Common myeloid progenitor, CD34-positive (primary cell): ENCODE measurements around the gene BMP6.
"Not testable (repeated sequence)": the region's sequence is repeated elsewhere in the genome, so short reads cannot be mapped to it uniquely, and the experiment has no call there.

Experiments used
- CTCF ChIA-PET: fragments of 350-600 bp; sonication (Branson Sonifier 250); formaldehyde crosslinking; loops from one replicate; lab custom pipeline; 2021; ENCODE audit warnings: antibody characterized with exemption; lab: Charles Lee
- POLR2A ChIA-PET: fragments of 350-600 bp; sonication (Branson Sonifier 250); formaldehyde crosslinking; loops from one replicate; lab custom pipeline; 2021; ENCODE audit warnings: antibody characterized with exemption; lab: Charles Lee
- DNase-seq, 3 donors: peaks; one replicate each; pipeline versions ENCODE4 v3.0.0 to v3.0.0-alpha.2; 2013
- H3K27ac ChIP-seq, 2 experiments: 1 replicate in 1 of 2; 2 replicates in 1 of 2; pipeline ENCODE4 v1.7.0; 2013; ENCODE audit warnings: inconsistent platforms in 2 of 2, low read length in 2 of 2, mild to moderate bottlenecking in 2 of 2, low read depth in 1 of 2, moderate library complexity in 1 of 2; ENCODE audit not compliant: severe bottlenecking in 2 of 2, insufficient read depth in 1 of 2, poor library complexity in 1 of 2
- H3K27me3 ChIP-seq, 5 experiments: replicated peaks in 2 of 5; 1 replicate in 3 of 5; 2 replicates in 2 of 5; pipeline versions ENCODE4 v1.6.1 to v1.7.0; 2013; ENCODE audit warnings: low read length in 4 of 5, mild to moderate bottlenecking in 2 of 5, moderate library complexity in 2 of 5, inconsistent platforms in 1 of 5; ENCODE audit not compliant: insufficient read depth in 5 of 5, control insufficient read depth in 4 of 5
- H3K36me3 ChIP-seq, 4 experiments: 1 replicate in 2 of 4; 2 replicates in 2 of 4; pipeline versions ENCODE4 v1.6.1 to v1.7.0; 2013; ENCODE audit warnings: low read length in 3 of 4, control low read depth in 1 of 4, mild to moderate bottlenecking in 1 of 4; ENCODE audit not compliant: control insufficient read depth in 4 of 4, insufficient read depth in 4 of 4
- H3K4me1 ChIP-seq, 4 experiments: 1 replicate in 3 of 4; 2 replicates in 1 of 4; pipeline versions ENCODE4 v1.6.1 to v1.7.1; 2013; ENCODE audit warnings: low read length in 3 of 4, mild to moderate bottlenecking in 3 of 4, control low read depth in 1 of 4, inconsistent platforms in 1 of 4, moderate library complexity in 1 of 4; ENCODE audit not compliant: control insufficient read depth in 4 of 4, insufficient read depth in 4 of 4; ENCODE audit errors: control extremely low read depth in 1 of 4
- H3K4me3 ChIP-seq, 7 experiments: 1 replicate in 4 of 7; 2 replicates in 3 of 7; pipeline versions ENCODE4 v1.5.1 to v1.7.0; 2013; ENCODE audit warnings: mild to moderate bottlenecking in 7 of 7, low read length in 6 of 7, moderate library complexity in 6 of 7, inconsistent platforms in 2 of 7, low read depth in 2 of 7, control low read depth in 1 of 7; ENCODE audit not compliant: insufficient read depth in 4 of 7, control insufficient read depth in 1 of 7; ENCODE audit errors: extremely low read depth in 1 of 7
- H3K9me3 ChIP-seq, 5 experiments: 1 replicate in 4 of 5; 2 replicates in 1 of 5; pipeline versions ENCODE4 v1.6.1 to v1.7.1; 2013; ENCODE audit warnings: low read length in 4 of 5, mild to moderate bottlenecking in 2 of 5, inconsistent platforms in 1 of 5, low read depth in 1 of 5, moderate library complexity in 1 of 5; ENCODE audit not compliant: control insufficient read depth in 4 of 5, insufficient read depth in 2 of 5; ENCODE audit errors: control extremely low read depth in 1 of 5
- WGBS: methylation state at CpG from one replicate; pipeline ENCODE4 v1.1.5; 2013; ENCODE audit not compliant: insufficient coverage; 5-methylcytosine and 5-hydroxymethylcytosine counted together

BMP6 gene

GRCh38 chr6:7886132-7886531 is 160.2 kb downstream of the BMP6 start:
- ChIA-PET POLR2A (no interaction called here), CTCF (no interaction called here)
- Histone ChIP-seq H3K9me3 (no peaks in the 10 kb centered on the region), H3K27me3 (no peaks in the 10 kb centered on the region), H3K36me3 (peaks cover 36 to 99% (median 83%) of the 10 kb centered on the region in 4 experiments), H3K27ac (no peak overlapping the region), H3K4me1 (no peaks in the 10 kb centered on the region), H3K4me3 (no peak overlapping the region)
- DNase-seq, result no peak
- WGBS, result no CpG with 5 or more reads among the region's 3 CpGs

- no peaks in the 10 kb centered on the region for H3K9me3 ChIP-seq
- H3K27me3 ChIP-seq, result no peaks in the 10 kb centered on the region
- 95% methylated on average over 20 of the region's 21 CpGs for WGBS
- no peaks in the 10 kb centered on the region for H3K4me1 ChIP-seq
- no peak for DNase-seq
- no peak overlapping the region for H3K4me3 ChIP-seq
- POLR2A ChIA-PET, result no interaction called here
- no peak overlapping the region for H3K27ac ChIP-seq
- peaks cover 39 to 99% (median 84%) of the 10 kb centered on the region in 4 experiments for H3K36me3 ChIP-seq
- CTCF ChIA-PET, result interaction anchor here (1.2 to 1.4 kb wide), 2 partner anchors 11 to 12 kb away, joined by 4 read pairs; no protein-coding TSS in a partner anchor
Measured at GRCh38 chr6:7887278-7887991, 161.5 kb downstream of the BMP6 start.

- Histone ChIP-seq H3K36me3 (peaks cover 37 to 98% (median 84%) of the 10 kb centered on the region in 4 experiments), H3K27me3 (no peaks in the 10 kb centered on the region), H3K9me3 (no peaks in the 10 kb centered on the region), H3K4me1 (no peaks in the 10 kb centered on the region), H3K4me3 (no peak overlapping the region), H3K27ac (no peak overlapping the region)
- ChIA-PET CTCF (interaction anchor here (0.9 to 1.7 kb wide), 4 partner anchors 9 to 121 kb away, joined by 3 to 8 read pairs (median 4); no protein-coding TSS in a partner anchor), POLR2A (interaction anchor here (0.6 kb wide), 1 partner anchor 87 kb away, joined by 4 read pairs; no protein-coding TSS in a partner anchor)
- no peak for DNase-seq
- 98% methylated on average over 22 of the region's 25 CpGs for WGBS
Measured at GRCh38 chr6:7888587-7889357, 162.9 kb downstream of the BMP6 start.

GRCh38 chr6:7891078-7891872 is 165.4 kb downstream of the BMP6 start:
- Histone ChIP-seq H3K27ac (no peak overlapping the region), H3K27me3 (no peaks in the 10 kb centered on the region), H3K4me1 (no peaks in the 10 kb centered on the region), H3K4me3 (no peak overlapping the region), H3K36me3 (peaks cover 27 to 98% (median 87%) of the 10 kb centered on the region in 4 experiments), H3K9me3 (no peaks in the 10 kb centered on the region)
- WGBS, result 96% methylated on average over 14 of the region's 15 CpGs
- POLR2A ChIA-PET, result no interaction called here
- no peak for DNase-seq
- CTCF ChIA-PET, result no interaction called here

GRCh38 chr6:7892367-7892766 is 166.5 kb downstream of the BMP6 start:
- H3K27me3 ChIP-seq, H3K4me1 ChIP-seq, POLR2A ChIA-PET, DNase-seq, H3K27ac ChIP-seq, H3K9me3 ChIP-seq, H3K4me3 ChIP-seq, CTCF ChIA-PET: not testable (repeated sequence)
- 98% methylated on average over 4 of the region's 4 CpGs for WGBS
- peaks cover 23 to 94% (median 83%) of the 10 kb centered on the region in 4 experiments for H3K36me3 ChIP-seq

- WGBS, result 95% methylated on average over 9 of the region's 12 CpGs
- ChIA-PET CTCF (no interaction called here), POLR2A (no interaction called here)
- H3K27me3 ChIP-seq, result no peaks in the 10 kb centered on the region
- no peaks in the 10 kb centered on the region for H3K9me3 ChIP-seq
- no peaks in the 10 kb centered on the region for H3K4me1 ChIP-seq
- H3K36me3 ChIP-seq, result peaks cover 20 to 93% (median 84%) of the 10 kb centered on the region in 4 experiments
- no peak overlapping the region for H3K4me3 ChIP-seq
- H3K27ac ChIP-seq, result no peak overlapping the region
- no peak for DNase-seq
Measured at GRCh38 chr6:7893342-7893741, 167.4 kb downstream of the BMP6 start.
